OCI-LY1 (cell line): Measurements from ENCODE around the gene TXNDC2.

Experiments used
- CTCF ChIP-seq: fragments of 200-600 bp; sonication (generic), shearing (Covaris generic); IDR thresholded peaks from 2 replicates; pipeline ENCODE4 v1.5.1; 2017; ENCODE audit warnings: mild to moderate bottlenecking, antibody characterized with exemption, low read length, moderate library complexity, mixed read lengths
- EZH2 ChIP-seq: fragments of 200-600 bp; sonication (generic), shearing (Covaris generic); IDR thresholded peaks from 2 replicates; pipeline ENCODE4 v1.8.0; 2017; ENCODE audit warnings: borderline replicate concordance, mixed run types, mild to moderate bottlenecking, antibody characterized with exemption, low read length, moderate library complexity, mixed read lengths

GRCh38 chr18:9884090-9884489, 1.7 kb upstream of the TXNDC2 start:
- TF ChIP-seq CTCF (no peak), EZH2 (no peak)
